HG02970 (cell line): Measurements from ENCODE around the gene TAC4.

Experiments used
- ATAC-seq: cut with Tn5 transposase; IDR thresholded peaks from one replicate; pipeline ENCODE4 v1.9.1; 2021; ENCODE audit warnings: mild to moderate bottlenecking, moderate library complexity, moderate number of reproducible peaks; ENCODE audit not compliant: unreplicated experiment, low FRiP score

Gene TAC4

DNA sequence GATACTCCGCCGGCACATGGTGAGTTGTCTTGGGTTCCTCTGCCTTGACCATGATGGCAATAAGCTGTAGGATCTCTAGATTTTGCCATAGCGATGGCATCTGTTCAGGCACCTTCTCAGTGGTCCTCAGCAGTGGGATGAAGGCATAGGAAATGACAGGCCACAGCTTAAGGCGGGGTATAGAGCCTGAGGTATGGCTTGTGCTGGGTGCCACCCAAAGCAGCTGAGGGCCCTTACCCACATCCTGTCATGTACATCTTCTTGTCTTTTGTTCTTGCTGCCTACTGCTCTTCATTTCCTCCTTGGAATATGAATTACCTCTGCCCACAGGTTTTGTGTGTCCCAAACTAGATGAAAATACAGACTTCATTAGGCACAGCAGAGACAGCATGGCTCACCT lies 29.9 kb downstream of the TAC4 start:
- no peak for ATAC-seq

DNA sequence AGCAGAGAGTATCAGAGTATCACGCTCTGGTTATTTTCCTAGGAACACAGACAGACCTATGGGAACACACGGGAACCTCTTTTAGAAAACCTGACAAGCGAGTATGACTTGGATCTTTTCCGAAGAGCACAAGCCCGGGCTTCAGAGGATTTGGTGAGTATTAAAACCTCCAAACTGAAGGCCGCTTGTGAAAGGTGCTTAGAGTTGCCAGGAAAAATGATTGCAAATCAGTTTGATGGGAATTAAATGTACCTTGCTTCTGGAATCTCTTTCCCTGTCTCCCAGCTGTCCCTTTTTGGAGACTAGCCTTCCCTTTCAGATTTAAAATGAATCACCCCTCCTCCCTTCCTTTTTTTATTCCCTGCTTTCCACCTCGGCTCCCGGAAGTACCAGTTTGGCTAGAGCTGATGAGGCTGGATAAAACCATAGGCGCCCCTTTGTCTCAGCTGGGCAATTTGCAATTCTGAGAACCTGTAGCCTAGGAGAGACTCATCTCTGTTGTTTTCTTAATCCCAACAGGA lies 32.0 kb downstream of the TAC4 start:
- no peak for ATAC-seq

DNA sequence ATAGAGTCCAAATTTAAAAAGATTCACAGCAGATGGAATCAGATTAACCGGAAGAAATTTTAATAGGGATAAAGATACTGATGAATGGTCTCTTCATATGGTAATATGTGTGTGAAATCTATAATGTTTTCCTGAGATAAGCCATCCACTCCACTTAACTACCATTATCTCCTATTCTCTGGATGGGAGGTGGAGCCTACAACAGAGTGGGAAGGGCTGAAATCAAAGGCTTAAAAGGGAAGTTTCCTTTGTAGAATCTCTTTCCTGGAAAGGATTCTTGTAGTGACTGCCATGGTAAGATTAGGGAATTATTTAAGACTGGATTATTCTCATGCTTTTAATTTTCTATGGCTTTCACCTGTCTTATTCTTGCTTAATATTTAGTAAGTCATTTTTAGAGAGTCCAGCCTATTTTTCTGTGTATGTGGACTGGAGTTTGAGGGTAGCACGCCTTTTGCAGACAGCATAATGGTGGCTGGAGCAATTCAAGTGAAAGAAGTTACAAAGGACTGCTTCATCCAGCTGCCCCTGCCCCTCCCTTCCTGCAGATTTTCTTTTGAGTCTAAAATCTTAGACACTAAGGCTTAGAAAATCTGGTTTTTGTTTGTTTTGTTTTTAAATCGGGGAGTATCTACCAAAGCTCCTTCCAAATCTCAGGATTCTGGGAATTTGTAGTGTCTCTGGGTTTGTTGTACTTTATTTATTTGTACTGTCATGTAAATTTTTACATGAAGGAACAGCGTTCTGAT lies 32.9 kb downstream of the TAC4 start:
- ATAC-seq: no peak

DNA sequence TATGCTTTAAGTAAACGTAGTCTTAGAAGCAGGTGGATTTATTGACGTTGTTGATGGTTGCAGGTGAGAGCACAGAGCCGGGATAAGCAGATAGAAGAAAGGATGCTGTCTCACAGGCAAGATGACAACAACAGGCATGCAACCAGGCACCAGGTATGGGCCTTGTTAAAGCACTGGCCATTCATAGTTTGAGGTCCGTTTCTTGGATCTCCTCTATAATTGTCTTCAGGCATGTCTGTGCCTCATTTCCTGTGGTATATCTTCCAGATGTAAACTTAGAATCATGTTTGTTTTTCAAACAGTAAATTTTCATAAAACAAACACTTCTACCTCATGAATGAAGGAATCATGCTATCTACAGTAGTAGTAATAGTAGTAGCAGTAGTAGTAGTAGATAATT lies 38.8 kb downstream of the TAC4 start:
- ATAC-seq: no peak

DNA sequence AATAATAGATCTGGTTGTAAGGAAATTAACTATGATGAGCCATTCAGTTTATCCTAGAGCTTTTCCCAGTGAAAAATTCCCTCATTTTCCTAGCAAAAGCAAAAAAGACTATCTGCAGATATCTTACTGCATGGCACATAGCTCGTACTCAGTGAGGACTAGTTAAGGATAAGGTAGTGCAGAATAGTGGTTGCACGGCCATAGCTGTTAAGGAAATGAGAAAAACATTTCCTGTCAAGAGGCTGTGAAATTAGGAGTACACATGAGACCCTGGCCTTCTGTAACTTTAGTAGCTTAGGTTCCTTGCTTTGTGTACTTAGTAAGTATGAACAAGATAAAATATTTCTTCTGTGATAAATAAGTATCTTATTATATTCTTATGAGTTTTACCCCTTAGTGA lies 49.1 kb downstream of the TAC4 start:
- no peak for ATAC-seq

DNA sequence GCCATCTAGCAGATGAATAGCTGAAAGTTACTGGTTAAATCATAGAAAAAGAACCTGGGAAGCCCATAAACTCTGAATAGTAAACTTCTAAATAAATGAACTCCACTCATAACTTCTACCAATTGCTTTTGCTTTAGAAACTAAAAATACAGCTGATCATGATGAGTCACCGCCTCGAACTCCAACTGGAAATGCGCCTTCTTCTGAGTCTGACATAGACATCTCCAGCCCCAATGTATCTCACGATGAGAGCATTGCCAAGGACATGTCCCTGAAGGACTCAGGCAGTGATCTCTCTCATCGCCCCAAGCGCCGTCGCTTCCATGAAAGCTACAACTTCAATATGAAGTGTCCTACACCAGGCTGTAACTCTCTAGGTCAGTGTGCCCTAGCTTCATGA lies 49.7 kb downstream of the TAC4 start:
- no peak for ATAC-seq

DNA sequence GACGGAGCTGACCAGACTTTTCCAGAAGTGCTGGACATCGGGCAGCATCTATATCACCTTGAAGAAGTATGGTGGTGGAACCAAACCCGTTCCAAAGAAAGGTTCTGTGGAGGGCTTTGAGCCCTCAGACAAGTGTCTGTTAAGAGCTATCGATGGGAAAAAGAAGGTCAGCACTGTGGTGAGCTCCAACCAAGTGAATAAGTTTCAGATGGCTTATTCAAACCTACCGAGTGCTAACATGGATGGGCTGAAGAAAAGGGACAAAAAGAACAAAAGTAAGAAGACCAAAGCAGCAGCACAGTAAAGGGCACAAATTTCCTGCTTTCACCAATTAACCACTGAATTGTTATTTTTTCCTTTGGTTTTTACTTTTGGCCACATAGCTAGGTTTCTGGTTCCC lies 52.5 kb downstream of the TAC4 start:
- no peak for ATAC-seq

DNA sequence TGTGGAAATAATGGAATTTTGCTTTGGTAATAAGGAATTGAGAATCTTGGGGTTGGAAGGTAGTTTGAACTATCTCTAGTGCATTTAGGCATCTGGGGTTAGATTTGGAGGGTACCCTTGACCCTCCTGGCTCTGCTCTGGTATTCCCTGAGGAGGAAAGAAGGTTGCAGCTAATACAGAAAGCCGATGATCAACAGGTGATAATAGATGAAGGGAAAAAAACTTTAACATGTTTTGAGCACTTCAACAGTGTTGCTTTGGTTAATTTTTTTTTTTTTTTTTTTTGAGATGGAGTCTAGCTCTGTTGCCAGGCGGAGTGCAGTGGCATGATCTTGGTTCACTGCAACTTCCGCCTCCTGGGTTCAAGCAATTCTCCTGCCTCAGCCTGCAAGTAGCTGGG lies 54.6 kb downstream of the TAC4 start:
- ATAC-seq: no peak

DNA sequence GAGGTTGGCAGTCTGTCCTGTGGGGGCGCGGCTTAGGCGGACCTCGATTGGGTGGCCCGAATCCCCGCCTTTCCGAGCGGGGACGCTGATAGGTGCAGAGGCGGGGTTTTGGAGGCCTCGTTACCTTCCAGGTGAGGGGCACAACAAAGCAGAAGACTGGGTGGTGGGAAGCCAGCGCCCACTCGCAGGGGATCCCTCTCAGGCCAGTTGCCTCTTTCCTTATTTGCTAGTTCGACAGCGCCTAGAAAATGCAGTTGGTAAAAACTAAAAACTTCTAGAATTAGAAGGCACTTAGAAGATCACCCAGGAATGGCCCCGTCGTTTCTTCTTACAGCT lies 58.7 kb downstream of the TAC4 start:
- no peak for ATAC-seq

DNA sequence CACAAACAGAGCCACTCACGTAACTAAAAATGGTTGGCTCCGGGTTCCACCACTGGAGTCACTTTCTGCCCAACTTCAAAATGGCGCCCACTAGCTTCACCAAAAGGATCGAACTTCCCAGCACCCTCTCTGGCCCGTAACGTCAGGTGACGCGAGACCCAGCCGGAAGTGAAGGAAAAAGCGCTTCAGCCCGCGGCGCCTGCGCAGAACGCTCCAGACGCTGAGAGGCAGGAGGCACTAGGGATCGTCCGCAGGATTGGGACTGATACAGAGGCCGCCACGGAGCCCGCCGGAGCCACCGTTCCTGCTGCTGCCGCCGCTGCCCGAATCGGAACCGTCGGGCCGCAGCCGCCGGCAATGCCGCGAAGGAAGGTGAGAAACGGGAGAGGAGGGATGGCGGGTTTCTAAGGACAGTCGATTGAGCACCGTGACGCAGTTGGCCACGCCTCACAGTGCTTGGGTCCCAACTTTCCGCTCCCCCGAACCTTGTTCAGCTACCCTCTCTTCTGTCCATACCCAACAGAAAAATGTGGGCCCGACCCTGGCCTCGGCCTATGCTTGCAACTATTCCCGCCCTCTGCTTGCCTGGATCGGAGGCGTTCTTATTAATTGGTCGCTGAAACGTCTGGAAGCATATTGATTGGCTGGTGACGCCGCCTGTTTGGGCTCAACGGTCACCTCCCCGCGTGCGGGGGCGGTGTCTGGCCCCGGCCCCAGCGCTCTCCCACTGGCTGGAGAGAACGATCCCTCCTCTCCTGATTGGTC lies 59.2 kb downstream of the TAC4 start, which contains the start of gene KAT7:
Gene KAT7 (plus strand): TSS at position 204 of the 765 bp plus-strand sequence. CDS start 154 bp downstream, at position 358.
- peak; percentile 80 for ATAC-seq
